Coronary artery (tissue), 2 donors: Measurements from ENCODE around the gene SSH3.

Experiments
- DNase-seq: peaks from one replicate; pipeline ENCODE4 v3.0.0-alpha.2; 2017; ENCODE audit warnings: low spot score
- H3K27ac ChIP-seq, 2 donors: fragments of 200-600 bp; sonication (generic); one replicate each; pipeline ENCODE4 v1.5.1; 2016 to 2019
- H3K4me3 ChIP-seq: fragments of 200-600 bp; sonication (generic); 2 replicates; pipeline ENCODE4 v1.5.1; 2016; ENCODE audit warnings: mild to moderate bottlenecking, moderate library complexity
- CTCF ChIP-seq: fragments of 200-600 bp; sonication (generic); IDR thresholded peaks from one replicate; pipeline ENCODE4 v1.5.1; 2019; ENCODE audit warnings: antibody characterized with exemption

The SSH3 gene

GRCh38 chr11:67345247-67345919 is 42.1 kb downstream of the SSH3 start:
- H3K27ac ChIP-seq: no peak overlapping the region
- no peak for TF ChIP-seq CTCF
- no peak overlapping the region for H3K4me3 ChIP-seq
- DNase-seq: no peak

DNA sequence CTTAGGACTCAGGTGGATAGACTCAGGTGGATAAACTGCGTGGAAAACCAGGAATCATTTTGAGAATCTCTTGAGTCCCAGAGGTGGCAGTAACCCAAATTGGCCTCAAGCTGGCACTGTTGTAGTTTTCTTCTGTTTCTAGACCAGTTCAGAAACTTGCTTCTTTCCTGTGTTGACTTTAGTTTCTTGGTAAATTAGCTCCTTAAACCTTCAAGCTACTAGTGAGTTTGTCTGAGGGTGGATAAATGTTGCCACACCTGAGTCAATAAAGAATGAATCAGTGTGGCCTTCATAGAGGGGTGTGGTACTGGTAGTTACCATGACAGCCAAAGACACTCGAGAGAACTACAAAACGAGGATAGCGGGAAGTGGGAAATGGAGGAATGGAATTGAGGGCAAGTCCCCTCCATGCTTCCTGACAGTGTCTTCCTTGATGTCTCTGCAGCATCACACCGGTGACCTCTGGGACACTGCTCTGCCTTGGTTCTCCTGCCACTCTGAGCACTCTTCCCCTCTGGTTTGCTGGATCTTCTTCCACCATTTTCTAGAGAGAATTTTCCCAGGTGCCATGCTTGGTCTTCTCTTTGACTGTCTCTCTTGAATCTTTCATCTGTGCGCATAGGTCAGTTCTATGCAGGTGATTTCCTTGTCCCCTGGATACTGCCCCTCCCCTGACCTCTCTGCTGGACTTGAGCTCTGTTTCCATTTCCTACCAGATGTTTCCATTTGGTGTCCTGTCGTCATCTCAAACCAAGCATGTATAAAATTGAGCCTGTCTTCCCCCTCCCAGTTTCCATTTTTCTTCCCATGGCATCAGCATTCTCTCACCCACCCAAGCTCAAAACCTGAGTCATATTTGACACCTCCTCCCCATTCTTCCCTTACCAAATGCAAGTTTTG is 42.8 kb downstream of the SSH3 start:
- DNase-seq: no peak
- Histone ChIP-seq H3K27ac (no peak overlapping the region), H3K4me3 (no peak overlapping the region)
- peak; percentile 37 for TF ChIP-seq CTCF

DNA sequence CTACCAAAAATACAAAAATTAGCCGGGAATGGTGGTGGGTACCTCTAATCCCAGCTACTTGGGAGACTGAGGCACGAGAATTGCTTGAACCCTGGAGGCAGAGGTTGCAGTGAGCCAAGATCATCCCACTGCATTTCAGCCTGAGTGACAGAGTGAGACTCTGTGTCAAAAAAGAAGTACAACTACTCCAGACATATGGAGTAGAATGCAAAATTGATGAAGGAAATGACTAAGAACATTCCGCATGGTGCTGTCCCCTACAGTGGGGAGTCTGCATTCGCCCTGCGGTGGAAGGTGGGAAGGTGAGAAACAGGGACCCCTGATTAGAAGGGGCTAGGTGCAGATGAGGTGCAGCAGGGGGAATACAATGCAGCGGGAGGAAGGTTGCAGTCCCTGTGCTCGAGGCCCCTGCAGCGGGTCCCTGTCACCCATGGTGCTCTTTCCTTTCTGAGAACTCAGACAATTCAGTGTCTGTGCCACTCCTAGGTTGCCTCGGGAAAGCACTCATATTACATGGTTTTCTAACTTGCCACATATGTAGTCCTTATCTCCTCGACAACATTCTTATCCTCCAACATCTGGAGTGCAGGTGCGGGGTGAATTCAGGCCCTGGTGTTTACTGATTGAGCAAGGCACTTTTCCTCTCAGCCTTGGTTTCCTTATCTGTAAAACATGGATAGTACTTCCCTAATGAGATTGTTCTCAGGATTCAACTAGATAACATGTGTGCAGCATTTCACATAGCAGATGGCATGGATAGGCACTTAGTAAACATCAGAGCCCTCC is 44.8 kb downstream of the SSH3 start:
- DNase-seq: no peak
- no peak for TF ChIP-seq CTCF
- peak overlapping the region in 1 of 2 donors; percentile 56 for H3K27ac ChIP-seq

DNA sequence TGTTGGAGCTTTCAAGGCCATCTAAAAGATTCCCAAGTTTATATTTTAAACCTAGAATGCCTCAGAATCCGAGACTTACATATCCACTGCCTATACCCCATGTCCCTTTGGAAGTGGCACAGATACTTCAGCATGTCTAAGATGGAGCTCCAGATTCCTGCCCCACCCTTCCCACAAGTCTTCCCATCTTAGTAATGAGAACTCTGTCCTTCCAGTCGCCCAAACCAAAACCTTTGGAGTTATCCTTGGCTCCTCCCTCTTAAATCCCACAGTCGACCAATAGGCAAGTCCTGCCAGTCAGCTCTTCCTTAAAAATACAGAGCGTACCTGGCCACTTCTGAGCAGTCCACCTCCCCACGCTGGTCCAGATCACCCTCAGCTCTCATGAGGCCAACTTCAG is 45.7 kb downstream of the SSH3 start:
- Histone ChIP-seq H3K4me3 (no peak overlapping the region), H3K27ac (peak overlapping the region in 1 of 2 donors; percentile 56)
- no peak for DNase-seq
- no peak for TF ChIP-seq CTCF

More for the DNA sequence above, 44.8 kb downstream of the SSH3 start:
- H3K4me3 ChIP-seq: no peak overlapping the region

GRCh38 chr11:67349457-67349856 is 46.1 kb downstream of the SSH3 start:
- H3K27ac ChIP-seq: peak overlapping the region in 1 of 2 donors; percentile 56

GRCh38 chr11:67349928-67350465 is 46.7 kb downstream of the SSH3 start:
- no peak for TF ChIP-seq CTCF
- no peak overlapping the region for H3K4me3 ChIP-seq
- no peak for DNase-seq
- peak overlapping the region in 1 of 2 donors; percentile 56 for H3K27ac ChIP-seq

More at GRCh38 chr11:67349457-67349856, 46.1 kb downstream of the SSH3 start:
- no peak overlapping the region for H3K4me3 ChIP-seq
- no peak for DNase-seq
- TF ChIP-seq CTCF: no peak
